GM08714 (cell line): ENCODE results near the gene ACP5.
A peak's percentile ranks its signal among the peaks of the same experiment; 100 is the strongest.
"Not testable (repeated sequence)": the region's sequence is repeated elsewhere in the genome, so short reads cannot be mapped to it uniquely, and the experiment has no call there.

Experiments used
- H3K4me3 ChIP-seq: fragments of 200-500 bp; sonication (Bioruptor generic); 2 replicates; pipeline ENCODE4 v1.5.1; 2014; ENCODE audit warnings: mild to moderate bottlenecking, low read length, inconsistent platforms
- ZNF274 ChIP-seq: IDR thresholded peaks from 2 replicates; pipeline ENCODE4 v1.6.1; 2012; ENCODE audit warnings: mild to moderate bottlenecking, low read depth, low read length

The ACP5 gene

DNA sequence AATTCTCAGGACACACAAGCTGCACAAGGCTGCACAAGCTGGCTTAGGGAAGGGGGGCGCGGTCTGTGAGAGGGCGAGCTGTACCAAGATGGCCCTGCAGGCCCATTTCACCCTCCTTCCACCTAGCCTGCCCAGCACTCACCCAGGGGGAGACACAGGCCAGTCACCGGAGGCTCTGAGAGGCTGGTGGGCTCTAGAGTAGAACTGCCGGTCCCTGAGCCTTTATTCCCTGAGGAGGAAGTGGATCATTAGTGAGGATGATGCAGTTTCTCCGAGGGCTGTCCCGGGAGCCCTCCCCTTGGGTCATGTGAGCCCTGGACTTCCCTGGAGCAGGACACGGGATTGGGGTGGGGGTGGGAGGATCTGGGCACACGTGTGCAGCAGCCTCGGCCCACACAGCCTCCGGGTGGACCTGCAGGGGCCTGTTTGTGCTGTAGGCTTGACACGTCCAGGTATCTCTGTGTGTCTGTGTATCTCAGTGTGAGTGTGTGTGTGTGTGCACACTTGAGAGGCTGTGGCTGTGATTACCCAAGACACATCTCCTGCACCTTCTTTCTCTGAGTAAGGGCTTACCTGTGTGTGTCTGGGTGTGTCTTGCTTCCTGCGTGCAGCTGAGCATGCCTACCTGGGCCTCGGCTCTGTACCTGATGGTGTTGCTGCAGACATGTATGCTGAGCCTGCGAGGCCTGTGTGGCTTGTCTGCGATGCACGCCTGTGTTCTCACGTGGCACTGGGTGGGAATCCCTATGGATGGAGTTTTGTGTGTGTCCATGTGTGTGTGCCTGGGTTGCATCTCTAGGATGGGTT, at the start of gene ACP5:
Gene ACP5 (minus strand): TSS at position 195 of the 807 bp plus-strand sequence. CDS start 328 bp downstream, outside the sequence.
- peak within 1 kb of the TSS; percentile 26; the same call in 1 of the 2 replicates for H3K4me3 ChIP-seq
- no peak for TF ChIP-seq ZNF274

DNA sequence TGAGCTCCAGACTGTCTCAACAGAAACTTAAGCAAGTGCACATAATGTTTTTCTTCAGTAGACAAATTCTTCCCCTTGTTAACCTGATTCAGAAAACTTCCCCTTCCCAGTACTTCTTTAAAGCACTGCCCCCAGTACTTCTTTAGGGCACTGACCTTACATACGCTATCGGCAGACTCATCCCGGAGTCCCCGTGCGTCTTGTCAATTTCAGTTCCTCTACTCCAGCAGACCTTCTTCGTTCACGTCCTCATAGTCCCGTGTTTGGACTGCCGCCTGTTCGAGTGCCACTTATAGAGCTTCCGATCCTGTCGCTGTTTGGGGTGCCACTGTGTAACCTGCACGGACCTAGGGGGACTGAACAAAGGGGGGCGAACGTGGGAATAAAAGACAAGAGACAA, 48.8 kb upstream of the ACP5 start:
- no peak overlapping the region for H3K4me3 ChIP-seq
- no peak for TF ChIP-seq ZNF274

DNA sequence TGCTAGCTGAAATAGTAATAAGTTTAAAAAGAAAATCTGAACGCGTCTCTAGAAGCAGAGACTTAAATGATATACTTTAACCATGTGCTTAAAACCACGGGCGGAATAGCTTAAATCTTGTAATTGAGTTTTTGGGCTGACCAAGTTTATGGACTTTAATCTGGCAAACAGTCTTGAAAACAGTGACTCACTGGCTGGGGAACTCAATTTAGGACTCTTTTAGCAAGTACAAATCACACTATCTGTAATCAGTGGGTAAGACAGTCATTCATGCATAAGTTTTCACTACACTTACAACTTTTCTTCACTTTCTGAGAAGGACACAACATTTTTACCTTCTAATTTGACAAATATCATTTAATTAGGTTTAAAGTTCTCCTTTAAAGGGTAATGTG, 46.6 kb upstream of the ACP5 start:
- no peak for TF ChIP-seq ZNF274
- no peak overlapping the region for H3K4me3 ChIP-seq

- not testable (repeated sequence) for H3K4me3 ChIP-seq
Measured at GRCh38 chr19:11622401-11622800, 45.0 kb upstream of the ACP5 start.

- H3K4me3 ChIP-seq: no peak overlapping the region
- TF ChIP-seq ZNF274: no peak
Measured at GRCh38 chr19:11620553-11620952, 43.1 kb upstream of the ACP5 start.

- TF ChIP-seq ZNF274: peak; percentile 73
- no peak overlapping the region for H3K4me3 ChIP-seq
Measured at GRCh38 chr19:11617180-11618062, 40.0 kb upstream of the ACP5 start.

GRCh38 chr19:11612816-11613511, 35.5 kb upstream of the ACP5 start:
- no peak for TF ChIP-seq ZNF274
- no peak overlapping the region for H3K4me3 ChIP-seq

- no peak overlapping the region for H3K4me3 ChIP-seq
- TF ChIP-seq ZNF274: no peak
Measured at GRCh38 chr19:11611730-11612129, 34.3 kb upstream of the ACP5 start.

GRCh38 chr19:11606484-11606883, 29.0 kb upstream of the ACP5 start:
- TF ChIP-seq ZNF274: no peak
- no peak overlapping the region for H3K4me3 ChIP-seq

GRCh38 chr19:11599704-11600103, 22.3 kb upstream of the ACP5 start:
- H3K4me3 ChIP-seq: not testable (repeated sequence)

- no peak for TF ChIP-seq ZNF274
- no peak overlapping the region; the same call in 1 of the 2 replicates for H3K4me3 ChIP-seq
Measured at GRCh38 chr19:11598746-11599145, 21.3 kb upstream of the ACP5 start.

GRCh38 chr19:11598103-11598483, 20.6 kb upstream of the ACP5 start:
- H3K4me3 ChIP-seq: peak overlapping the region; percentile 89
- no peak for TF ChIP-seq ZNF274

GRCh38 chr19:11597202-11598102, 20.0 kb upstream of the ACP5 start, which contains the start of gene ZNF627:
Gene ZNF627 (plus strand): TSS chr19:11597483. CDS start chr19:11597628, 145 bp downstream.
- peak within 1 kb of the TSS; percentile 89 for H3K4me3 ChIP-seq
- no peak for TF ChIP-seq ZNF274
